H1 (cell line): ENCODE data around the gene MAGI2. TPM values are rescaled to one million over a fixed set of nuclear protein-coding genes. Genes with fewer than 3 reads are reported as not detected.

Experiments
- CTCF ChIA-PET: fragments of 300-600 bp; sonication (Branson Sonifier 250); formaldehyde crosslinking; loops from one replicate; lab custom pipeline; 2021; ENCODE audit not compliant: partially characterized antibody; lab: Charles Lee
- POLR2A ChIA-PET: fragments of 300-600 bp; sonication (Branson Sonifier 250); formaldehyde crosslinking; loops from one replicate; lab custom pipeline; 2021; ENCODE audit warnings: inconsistent platforms; ENCODE audit not compliant: partially characterized antibody; lab: Charles Lee
- DNase-seq, 2 experiments: peaks; one replicate each; pipeline versions ENCODE4 v3.0.0 to v3.0.0-alpha.2; 2010 to 2022; ENCODE audit warnings: low spot score in 2 of 2, low read depth in 1 of 2, mixed read lengths in 1 of 2
- FAIRE-seq: peaks from 2 replicates; lab custom pipeline; 2011; peaks lifted over from hg19 to GRCh38; lab: Jason Lieb, UNC
- H2AFZ ChIP-seq: 2 replicates; pipeline ENCODE4 v1.8.1; 2012; ENCODE audit warnings: low read length, inconsistent platforms
- H2AK5ac ChIP-seq: 2 replicates; pipeline ENCODE4 v1.6.1; 2013; ENCODE audit warnings: low read depth, low read length
- H2BK120ac ChIP-seq: replicated peaks from 2 replicates; pipeline ENCODE3; 2013; ENCODE audit warnings: low read depth, low read length, inconsistent platforms
- H2BK12ac ChIP-seq: 2 replicates; pipeline ENCODE4 v1.6.1; 2013; ENCODE audit warnings: low read depth, low read length
- H2BK15ac ChIP-seq: 2 replicates; pipeline ENCODE4 v1.6.1; 2013; ENCODE audit warnings: low read length
- H2BK20ac ChIP-seq: 2 replicates; pipeline ENCODE4 v1.6.1; 2013; ENCODE audit warnings: low read length
- H2BK5ac ChIP-seq: 2 replicates; pipeline ENCODE4 v1.6.1; 2013; ENCODE audit warnings: low read depth, low read length
- H3K14ac ChIP-seq: 2 replicates; pipeline ENCODE4 v1.6.1; 2013; ENCODE audit warnings: inconsistent platforms; ENCODE audit not compliant: insufficient read length
- H3K18ac ChIP-seq: 2 replicates; pipeline ENCODE4 v1.6.1; 2013; ENCODE audit warnings: low read length; ENCODE audit errors: extremely low read depth
- H3K23ac ChIP-seq: 2 replicates; pipeline ENCODE4 v1.6.1; 2013; ENCODE audit warnings: inconsistent platforms; ENCODE audit not compliant: insufficient read length
- H3K23me2 ChIP-seq: 2 replicates; pipeline ENCODE4 v1.6.1; 2013; ENCODE audit warnings: low read depth, low read length
- H3K27ac ChIP-seq: 2 replicates; pipeline ENCODE4 v1.6.1; 2011; ENCODE audit warnings: low read depth, low read length, inconsistent platforms
- H3K27me3 ChIP-seq, 4 experiments: replicated peaks in 1 of 4; 1 replicate in 1 of 4; 2 replicates in 3 of 4; pipeline versions ENCODE4 v1.6.1 to v1.8.1; 2011 to 2013; ENCODE audit warnings: low read length in 3 of 4, mild to moderate bottlenecking in 3 of 4, inconsistent platforms in 2 of 4, mixed read lengths in 2 of 4, moderate library complexity in 1 of 4; ENCODE audit not compliant: control insufficient read depth in 3 of 4, insufficient read depth in 3 of 4; ENCODE audit errors: extremely low read depth in 1 of 4
- H3K36me3 ChIP-seq, 4 experiments: 2 replicates each; pipeline versions ENCODE4 v1.6.1 to v1.8.1; 2011 to 2013; ENCODE audit warnings: mild to moderate bottlenecking in 4 of 4, low read length in 3 of 4, moderate library complexity in 2 of 4, control low read depth in 1 of 4, inconsistent platforms in 1 of 4; ENCODE audit not compliant: insufficient read depth in 4 of 4, control insufficient read depth in 2 of 4
- H3K4ac ChIP-seq: replicated peaks from 2 replicates; pipeline ENCODE3; 2013; ENCODE audit warnings: low read length, low read depth, mixed read lengths, inconsistent platforms; ENCODE audit not compliant: insufficient read length
- H3K4me1 ChIP-seq, 4 experiments: replicated peaks in 1 of 4; 1 replicate in 1 of 4; 2 replicates in 3 of 4; pipeline versions ENCODE4 v1.6.1 to v1.8.1; 2011 to 2013; ENCODE audit warnings: low read length in 3 of 4, inconsistent platforms in 2 of 4, mixed read lengths in 1 of 4; ENCODE audit not compliant: insufficient read depth in 4 of 4, control insufficient read depth in 3 of 4
- H3K4me2 ChIP-seq, 2 experiments: 2 replicates each; pipeline versions ENCODE4 v1.6.1 to v1.8.1; 2011 to 2013; ENCODE audit warnings: low read depth in 2 of 2, low read length in 2 of 2, control low read depth in 1 of 2, inconsistent platforms in 1 of 2, mild to moderate bottlenecking in 1 of 2; ENCODE audit not compliant: insufficient read depth in 1 of 2
- H3K4me3 ChIP-seq, 4 experiments: fragments of 200-600, 300-600 bp in 1 of 4; sonication (generic), shearing (Covaris generic), sonication (Bioruptor Twin) in 1 of 4; 2 replicates each; pipeline versions ENCODE4 v1.5.1 to v1.8.1; 2011 to 2016; ENCODE audit warnings: low read length in 4 of 4, low read depth in 3 of 4, control low read depth in 2 of 4, inconsistent platforms in 2 of 4, mild to moderate bottlenecking in 2 of 4, mixed read lengths in 1 of 4, moderate library complexity in 1 of 4; ENCODE audit not compliant: insufficient read depth in 2 of 4; ENCODE audit errors: extremely low read depth in 1 of 4
- H3K56ac ChIP-seq: replicated peaks from 2 replicates; pipeline ENCODE3; 2013; ENCODE audit warnings: low read depth, mild to moderate bottlenecking, mixed read lengths, low read length, inconsistent platforms; ENCODE audit not compliant: insufficient read length
- H3K79me1 ChIP-seq: 2 replicates; pipeline ENCODE4 v1.6.1; 2013; ENCODE audit warnings: low read depth, low read length, control low read depth
- H3K79me2 ChIP-seq, 2 experiments: 2 replicates each; pipeline versions ENCODE4 v1.6.1 to v1.8.1; 2012 to 2013; ENCODE audit warnings: low read length in 2 of 2, mild to moderate bottlenecking in 2 of 2, inconsistent platforms in 1 of 2; ENCODE audit not compliant: insufficient read depth in 2 of 2, control insufficient read depth in 1 of 2
- H3K9ac ChIP-seq, 4 experiments: replicated peaks in 1 of 4; 1 replicate in 1 of 4; 2 replicates in 3 of 4; pipeline versions ENCODE4 v1.6.1 to v1.8.1; 2011 to 2013; ENCODE audit warnings: low read depth in 3 of 4, low read length in 3 of 4, control low read depth in 2 of 4, mild to moderate bottlenecking in 2 of 4, moderate library complexity in 2 of 4, inconsistent platforms in 1 of 4; ENCODE audit errors: extremely low read depth in 1 of 4
- H3K9me3 ChIP-seq, 2 experiments: 2 replicates each; pipeline versions ENCODE4 v1.6.1 to v1.8.1; 2012 to 2013; ENCODE audit warnings: mild to moderate bottlenecking in 2 of 2, moderate library complexity in 2 of 2, control low read depth in 1 of 2, inconsistent platforms in 1 of 2, low read depth in 1 of 2, low read length in 1 of 2, mixed read lengths in 1 of 2; ENCODE audit not compliant: insufficient read depth in 2 of 2
- H4K20me1 ChIP-seq, 2 experiments: replicated peaks in 1 of 2; 2 replicates each; pipeline versions ENCODE3 to v1.8.1; 2011 to 2013; ENCODE audit warnings: inconsistent platforms in 2 of 2, low read length in 2 of 2, mild to moderate bottlenecking in 1 of 2; ENCODE audit not compliant: insufficient read depth in 2 of 2, control insufficient read depth in 1 of 2
- H4K5ac ChIP-seq: 2 replicates; pipeline ENCODE4 v1.6.1; 2013; ENCODE audit warnings: low read length, low read depth, mixed read lengths, inconsistent platforms; ENCODE audit not compliant: insufficient read length
- H4K8ac ChIP-seq: 2 replicates; pipeline ENCODE4 v1.8.0; 2013; ENCODE audit warnings: mild to moderate bottlenecking, moderate library complexity, low read length, inconsistent platforms; ENCODE audit not compliant: insufficient read depth; ENCODE audit errors: extremely low read depth
- H4K91ac ChIP-seq: replicated peaks from 2 replicates; pipeline ENCODE3; 2013; ENCODE audit warnings: low read length, mixed read lengths, inconsistent platforms; ENCODE audit not compliant: insufficient read length
- ATF3 ChIP-seq: IDR thresholded peaks from 2 replicates; pipeline ENCODE4 v1.6.1; 2011; ENCODE audit warnings: low read depth, mild to moderate bottlenecking, low read length; ENCODE audit not compliant: insufficient read depth
- CTBP2 ChIP-seq: IDR thresholded peaks from 2 replicates; pipeline ENCODE4 v1.7.0; 2011; ENCODE audit warnings: borderline replicate concordance, mild to moderate bottlenecking, moderate library complexity, mixed read lengths, low read length; ENCODE audit not compliant: insufficient read depth, insufficient read length
- KDM4A ChIP-seq: IDR thresholded peaks from one replicate; pipeline ENCODE4 v1.7.1; 2012; ENCODE audit warnings: low read depth, mild to moderate bottlenecking, moderate library complexity, low read length, inconsistent platforms; ENCODE audit not compliant: severe bottlenecking
- MAFK ChIP-seq: IDR thresholded peaks from 2 replicates; pipeline ENCODE4 v1.6.1; 2012; ENCODE audit warnings: low read depth, mild to moderate bottlenecking, improper control_type of control experiment, low read length
- NRF1 ChIP-seq: IDR thresholded peaks from 2 replicates; pipeline ENCODE4 v1.6.1; 2011; ENCODE audit warnings: mild to moderate bottlenecking, low read depth, low read length, improper control_type of control experiment
- POLR2AphosphoS5 ChIP-seq: IDR thresholded peaks from 2 replicates; pipeline ENCODE4 v1.6.1; 2011; ENCODE audit warnings: low read depth, low read length
- RAD21 ChIP-seq, 2 experiments: IDR thresholded peaks in 1 of 2; conservative IDR thresholded peaks in 1 of 2; 2 replicates each; pipeline ENCODE4 v1.6.1; 2011; ENCODE audit warnings: low read depth in 2 of 2, low read length in 2 of 2, improper control_type of control experiment in 1 of 2, inconsistent platforms in 1 of 2, mild to moderate bottlenecking in 1 of 2, moderate library complexity in 1 of 2
- SP2 ChIP-seq: IDR thresholded peaks from 2 replicates; pipeline ENCODE4 v1.6.1; 2012; ENCODE audit warnings: mild to moderate bottlenecking, low read length, inconsistent platforms
- TAF1 ChIP-seq: IDR thresholded peaks from 2 replicates; pipeline ENCODE4 v1.6.1; 2011; ENCODE audit warnings: mild to moderate bottlenecking, low read depth, low read length
- TEAD4 ChIP-seq: IDR thresholded peaks from 2 replicates; pipeline ENCODE4 v1.6.1; 2012; ENCODE audit warnings: low read depth, low read length, inconsistent platforms, mixed read lengths
- ZNF274 ChIP-seq: IDR thresholded peaks from 2 replicates; pipeline ENCODE4 v1.7.0; 2012; ENCODE audit warnings: low read length, borderline replicate concordance; ENCODE audit errors: extremely low read depth
- WGBS, 2 experiments: shearing (Covaris generic) in 1 of 2; methylation state at CpG; one replicate each; pipeline versions ENCODE4 v1.1.6 to v1.1.7; 2013 to 2015; ENCODE audit warnings: low lambda C conversion rate in 2 of 2, mixed read lengths in 2 of 2, inconsistent platforms in 1 of 2, low coverage in 1 of 2, missing lambda C conversion rate in 1 of 2; ENCODE audit not compliant: insufficient replicate concordance in 2 of 2, insufficient coverage in 1 of 2, insufficient read length in 1 of 2; ENCODE audit errors: extremely low coverage in 1 of 2, missing lambda C conversion rate in 1 of 2; 5-methylcytosine and 5-hydroxymethylcytosine counted together
- polyA plus RNA-seq, 7 experiments: library from polyadenylated mRNA; depleted of rRNA in 3 of 7; stranded (reverse) in 5 of 7; unstranded in 2 of 7; fragments of >200 nt in 5 of 7; fragments of 200-250 nt in 2 of 7; gene quantifications; 1 replicate in 5 of 7; 2 replicates in 1 of 7; 4 replicates in 1 of 7; pipeline versions ENCODE4 v1.2.1 to v1.2.3, GENCODE V29; 2011 to 2013; ENCODE audit warnings: missing spikeins in 2 of 7, mixed read lengths in 2 of 7
- total RNA-seq: library from RNA; stranded (reverse); fragmentation: NEBNext Ultra II Directional; extraction: Animal tissue kit (Norgen Biotek cat#: 25700); gene quantifications from 2 replicates; pipeline ENCODE4 v1.2.1, GENCODE V29; 2021

The MAGI2 gene
- total and polyA plus RNA-seq, 2 of the 8 experiments (the other 6 are each of a cell fraction or from before 2014, with no cell fraction given): 6.0 to 27.3 TPM

- Histone ChIP-seq H3K79me2 (no peaks in the 10 kb centered on the region), H2BK5ac (peak overlapping the region; percentile 62; the same call in 1 of the 2 replicates), H3K14ac (no peak overlapping the region), H3K4me2 (peak overlapping the region; percentile 18 to 30; a peak in 1 of 4 replicates), H3K23me2 (no peaks in the 10 kb centered on the region), H3K9ac (0 out of 7 replicates have a peak overlapping the region, but pooled peaks of 1 of the 4 experiments have one; percentile 7), H2BK20ac (no peak overlapping the region), H3K27ac (no peak overlapping the region), H3K56ac (no peak overlapping the region), H3K18ac (peak overlapping the region; percentile 19; the same call in 1 of the 2 replicates), H3K79me1 (no peaks in the 10 kb centered on the region), H3K36me3 (peaks cover 0 to 2% (median 0%) of the 10 kb centered on the region in 4 experiments; a peak in 1 of 8 replicates), H4K5ac (peak overlapping the region; percentile 75), H2AFZ (no peak overlapping the region), H4K91ac (peak overlapping the region; percentile 61), H3K23ac (no peak overlapping the region), H3K4me3 (peak overlapping the region in 1 of 4 experiments; percentile 28; a peak in 1 of 8 replicates), H2AK5ac (no peak overlapping the region), H3K27me3 (no peaks in the 10 kb centered on the region), H2BK15ac (no peak overlapping the region), H2BK12ac (no peak overlapping the region; the same call in 1 of the 2 replicates), H3K9me3 (no peaks in the 10 kb centered on the region; a peak in 1 of 4 replicates), H2BK120ac (peak overlapping the region; percentile 51), H3K4ac (peak overlapping the region; percentile 44), H4K8ac (no peak overlapping the region), H4K20me1 (no peaks in the 10 kb centered on the region), H3K4me1 (peaks cover 0 to 8% (median under 1%) of the 10 kb centered on the region in 4 experiments; a peak in 4 of 7 replicates)
- FAIRE-seq: no peak
- CTCF ChIA-PET: no interaction called here
- WGBS, 2 experiments: 19% methylated on average over 3 of the region's 3 CpGs; no CpG with 5 or more reads in 1 of the 2 experiments
- POLR2A ChIA-PET: no interaction called here
- DNase-seq: no peak
- TF ChIP-seq NRF1 (no peak), KDM4A (no peak), POLR2AphosphoS5 (no peak), MAFK (no peak), TEAD4 (no peak), ZNF274 (no peak), RAD21 (IDR thresholded peaks at IDR 0.05 in 1 of 2, conservative IDR thresholded peaks at IDR 0.05 in 1 of 2; ENCODE audit: low read depth in 2 of 2, low read length in 2 of 2) (no peak), CTBP2 (no peak), SP2 (no peak), ATF3 (no peak), TAF1 (no peak)
Observed at GRCh38 chr7:78528964-78529363, 924.5 kb downstream of the MAGI2 start.
